ENCODE data around the gene GPR158.
"Not testable (repeated sequence)": the region's sequence is repeated elsewhere in the genome, so short reads cannot be mapped to it uniquely, and the experiment has no call there.

GPR158 gene

DNA sequence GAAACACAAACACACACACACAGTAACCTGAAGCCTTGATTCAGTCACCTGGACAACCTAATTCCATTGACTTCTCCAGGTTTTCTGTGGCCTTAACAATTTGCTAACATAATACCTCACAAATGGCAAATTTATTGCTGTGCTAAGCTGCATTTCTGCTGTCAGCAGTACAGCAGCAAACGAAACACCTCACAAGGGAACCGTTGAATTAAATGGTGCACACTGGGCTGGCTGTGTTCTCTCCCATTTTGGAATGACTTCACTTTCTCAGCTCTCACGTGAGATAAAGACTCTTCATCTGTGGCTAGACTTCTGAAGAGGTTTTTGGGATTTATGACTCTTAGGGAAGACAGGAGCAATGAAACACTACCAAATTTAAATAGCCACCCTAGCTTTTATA lies 152.5 kb downstream of the GPR158 start:
- Histone ChIP-seq H3K9me3 (ENCODE audit: control insufficient read depth, low read length) (no peaks in the 10 kb centered on the region), H3K4me3 (ENCODE audit: low read length) (no peak overlapping the region), H3K36me3 (ENCODE audit: control insufficient read depth, insufficient read depth, low read length) (no peaks in the 10 kb centered on the region), H3K27me3 (ENCODE audit: control insufficient read depth, insufficient read depth, low read length) (no peaks in the 10 kb centered on the region), H3K4me1 (ENCODE audit: control insufficient read depth, insufficient read depth, low read length) (no peaks in the 10 kb centered on the region), H3K9ac (ENCODE audit: low read length) (no peak overlapping the region)

- H3K4me1 ChIP-seq (ENCODE audit: control insufficient read depth, insufficient read depth, low read length): no peaks in the 10 kb centered on the region
- H3K9me3 ChIP-seq (ENCODE audit: control insufficient read depth, low read length): no peaks in the 10 kb centered on the region
- no peaks in the 10 kb centered on the region for H3K27me3 ChIP-seq (ENCODE audit: control insufficient read depth, insufficient read depth, low read length)
- H3K4me3 ChIP-seq (ENCODE audit: low read length): no peak overlapping the region
- no peaks in the 10 kb centered on the region for H3K36me3 ChIP-seq (ENCODE audit: control insufficient read depth, insufficient read depth, low read length)
- H3K9ac ChIP-seq (ENCODE audit: low read length): no peak overlapping the region
Measured at GRCh38 chr10:25328361-25328760, 153.6 kb downstream of the GPR158 start.

DNA sequence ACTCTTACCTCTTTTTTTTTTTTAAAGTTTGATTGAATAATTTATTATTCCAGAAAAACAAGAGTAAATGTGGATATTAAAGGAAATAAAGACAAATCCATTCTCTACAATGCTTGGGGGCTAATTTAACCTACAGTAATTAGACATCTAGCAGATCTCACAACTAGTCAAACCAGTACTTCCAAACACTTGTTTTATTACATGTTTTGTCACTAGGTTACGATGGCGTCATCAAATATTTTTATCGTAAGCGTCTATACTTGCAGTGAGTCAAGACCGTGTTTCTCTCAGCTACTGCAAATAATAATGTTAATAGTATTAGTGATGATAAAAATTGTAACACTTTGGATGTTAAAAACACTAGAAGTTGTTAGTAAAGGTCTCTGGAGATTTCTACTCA lies 154.8 kb downstream of the GPR158 start:
- H3K36me3 ChIP-seq (ENCODE audit: control insufficient read depth, insufficient read depth, low read length); H3K9ac ChIP-seq (ENCODE audit: low read length); H3K9me3 ChIP-seq (ENCODE audit: control insufficient read depth, low read length); H3K4me3 ChIP-seq (ENCODE audit: low read length); H3K4me1 ChIP-seq (ENCODE audit: control insufficient read depth, insufficient read depth, low read length); H3K27me3 ChIP-seq (ENCODE audit: control insufficient read depth, insufficient read depth, low read length): not testable (repeated sequence)

GRCh38 chr10:25334445-25334844 lies 159.6 kb downstream of the GPR158 start:
- Histone ChIP-seq H3K9me3 (ENCODE audit: control insufficient read depth, low read length) (no peaks in the 10 kb centered on the region), H3K27me3 (ENCODE audit: control insufficient read depth, insufficient read depth, low read length) (no peaks in the 10 kb centered on the region), H3K4me1 (ENCODE audit: control insufficient read depth, insufficient read depth, low read length) (no peaks in the 10 kb centered on the region), H3K36me3 (ENCODE audit: control insufficient read depth, insufficient read depth, low read length) (no peaks in the 10 kb centered on the region), H3K9ac (ENCODE audit: low read length) (no peak overlapping the region), H3K4me3 (ENCODE audit: low read length) (no peak overlapping the region)

GRCh38 chr10:25336330-25336729 lies 161.5 kb downstream of the GPR158 start:
- Histone ChIP-seq H3K9ac (ENCODE audit: low read length) (no peak overlapping the region), H3K4me1 (ENCODE audit: control insufficient read depth, insufficient read depth, low read length) (no peaks in the 10 kb centered on the region), H3K36me3 (ENCODE audit: control insufficient read depth, insufficient read depth, low read length) (no peaks in the 10 kb centered on the region), H3K4me3 (ENCODE audit: low read length) (no peak overlapping the region), H3K27me3 (ENCODE audit: control insufficient read depth, insufficient read depth, low read length) (no peaks in the 10 kb centered on the region), H3K9me3 (ENCODE audit: control insufficient read depth, low read length) (no peaks in the 10 kb centered on the region)

GRCh38 chr10:25338271-25338670 lies 163.5 kb downstream of the GPR158 start:
- H3K9ac ChIP-seq (ENCODE audit: low read length): no peak overlapping the region
- H3K36me3 ChIP-seq (ENCODE audit: control insufficient read depth, insufficient read depth, low read length): no peaks in the 10 kb centered on the region
- H3K9me3 ChIP-seq (ENCODE audit: control insufficient read depth, low read length): no peaks in the 10 kb centered on the region
- H3K4me3 ChIP-seq (ENCODE audit: low read length): no peak overlapping the region
- H3K4me1 ChIP-seq (ENCODE audit: control insufficient read depth, insufficient read depth, low read length): no peaks in the 10 kb centered on the region
- H3K27me3 ChIP-seq (ENCODE audit: control insufficient read depth, insufficient read depth, low read length): no peaks in the 10 kb centered on the region

- H3K4me1 ChIP-seq (ENCODE audit: control insufficient read depth, insufficient read depth, low read length): no peaks in the 10 kb centered on the region
- H3K9ac ChIP-seq (ENCODE audit: low read length): no peak overlapping the region
- H3K27me3 ChIP-seq (ENCODE audit: control insufficient read depth, insufficient read depth, low read length): no peaks in the 10 kb centered on the region
- H3K9me3 ChIP-seq (ENCODE audit: control insufficient read depth, low read length): no peaks in the 10 kb centered on the region
- H3K4me3 ChIP-seq (ENCODE audit: low read length): no peak overlapping the region
- no peaks in the 10 kb centered on the region for H3K36me3 ChIP-seq (ENCODE audit: control insufficient read depth, insufficient read depth, low read length)
Measured at GRCh38 chr10:25339966-25340365, 165.2 kb downstream of the GPR158 start.

DNA sequence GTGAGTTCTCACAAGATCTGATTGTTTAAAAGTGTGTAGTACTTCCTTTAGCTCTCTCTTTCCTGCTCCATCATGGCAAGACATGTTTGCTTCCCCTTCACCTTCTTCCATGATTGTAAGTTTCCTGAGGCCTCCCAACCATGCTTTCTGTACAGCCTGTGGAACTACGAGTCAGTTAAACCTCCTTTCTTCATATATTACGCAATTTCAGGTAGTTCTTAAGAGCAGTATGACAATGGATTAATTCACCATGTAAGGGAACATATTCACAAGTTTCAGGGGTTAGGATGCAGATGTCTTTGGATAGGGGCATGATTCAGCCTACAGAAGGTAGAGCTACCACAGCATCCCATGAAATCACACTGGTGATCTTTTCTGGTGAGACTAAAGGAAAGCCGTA lies 174.7 kb downstream of the GPR158 start:
- Histone ChIP-seq H3K9ac (ENCODE audit: low read length) (no peak overlapping the region), H3K36me3 (ENCODE audit: control insufficient read depth, insufficient read depth, low read length) (no peaks in the 10 kb centered on the region), H3K9me3 (ENCODE audit: control insufficient read depth, low read length) (no peaks in the 10 kb centered on the region), H3K4me3 (ENCODE audit: low read length) (no peak overlapping the region), H3K4me1 (ENCODE audit: control insufficient read depth, insufficient read depth, low read length) (no peaks in the 10 kb centered on the region), H3K27me3 (ENCODE audit: control insufficient read depth, insufficient read depth, low read length) (no peaks in the 10 kb centered on the region)

DNA sequence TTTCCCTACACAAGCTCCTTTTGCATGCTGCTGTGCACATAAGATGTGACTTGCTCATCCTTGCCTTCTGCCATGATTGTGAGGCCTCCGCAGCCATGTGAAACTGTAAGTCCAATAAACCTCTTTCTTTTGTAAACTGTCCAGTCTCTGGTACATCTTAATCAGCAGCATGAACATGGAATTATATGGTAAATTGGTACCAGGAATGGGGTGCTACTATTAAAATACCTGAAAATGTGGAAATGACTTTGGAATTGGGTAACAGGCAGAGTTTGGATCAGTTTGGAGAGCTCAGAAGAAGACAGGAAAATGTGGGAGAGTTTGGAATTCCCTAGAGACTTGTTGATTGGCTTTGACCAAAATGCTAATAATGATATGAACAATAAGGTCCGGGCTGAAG lies 181.8 kb downstream of the GPR158 start:
- Histone ChIP-seq H3K9me3 (ENCODE audit: control insufficient read depth, low read length) (no peaks in the 10 kb centered on the region), H3K4me1 (ENCODE audit: control insufficient read depth, insufficient read depth, low read length) (no peaks in the 10 kb centered on the region), H3K9ac (ENCODE audit: low read length) (no peak overlapping the region), H3K36me3 (ENCODE audit: control insufficient read depth, insufficient read depth, low read length) (no peaks in the 10 kb centered on the region), H3K4me3 (ENCODE audit: low read length) (no peak overlapping the region), H3K27me3 (ENCODE audit: control insufficient read depth, insufficient read depth, low read length) (no peaks in the 10 kb centered on the region)

GRCh38 chr10:25357269-25357668 lies 182.5 kb downstream of the GPR158 start:
- no peaks in the 10 kb centered on the region for H3K9me3 ChIP-seq (ENCODE audit: control insufficient read depth, low read length)
- no peak overlapping the region for H3K9ac ChIP-seq (ENCODE audit: low read length)
- no peaks in the 10 kb centered on the region for H3K36me3 ChIP-seq (ENCODE audit: control insufficient read depth, insufficient read depth, low read length)
- H3K27me3 ChIP-seq (ENCODE audit: control insufficient read depth, insufficient read depth, low read length): no peaks in the 10 kb centered on the region
- H3K4me3 ChIP-seq (ENCODE audit: low read length): no peak overlapping the region
- no peaks in the 10 kb centered on the region for H3K4me1 ChIP-seq (ENCODE audit: control insufficient read depth, insufficient read depth, low read length)

- no peak overlapping the region for H3K4me3 ChIP-seq (ENCODE audit: low read length)
- no peaks in the 10 kb centered on the region for H3K36me3 ChIP-seq (ENCODE audit: control insufficient read depth, insufficient read depth, low read length)
- H3K9me3 ChIP-seq (ENCODE audit: control insufficient read depth, low read length): no peaks in the 10 kb centered on the region
- H3K4me1 ChIP-seq (ENCODE audit: control insufficient read depth, insufficient read depth, low read length): no peaks in the 10 kb centered on the region
- no peak overlapping the region for H3K9ac ChIP-seq (ENCODE audit: low read length)
- no peaks in the 10 kb centered on the region for H3K27me3 ChIP-seq (ENCODE audit: control insufficient read depth, insufficient read depth, low read length)
Measured at GRCh38 chr10:25382029-25382810, 207.4 kb downstream of the GPR158 start.

GRCh38 chr10:25382901-25383300 lies 208.1 kb downstream of the GPR158 start:
- H3K9me3 ChIP-seq (ENCODE audit: control insufficient read depth, low read length); H3K9ac ChIP-seq (ENCODE audit: low read length); H3K4me1 ChIP-seq (ENCODE audit: control insufficient read depth, insufficient read depth, low read length); H3K36me3 ChIP-seq (ENCODE audit: control insufficient read depth, insufficient read depth, low read length); H3K4me3 ChIP-seq (ENCODE audit: low read length); H3K27me3 ChIP-seq (ENCODE audit: control insufficient read depth, insufficient read depth, low read length): not testable (repeated sequence)

- H3K36me3 ChIP-seq (ENCODE audit: control insufficient read depth, insufficient read depth, low read length): no peaks in the 10 kb centered on the region
- no peak overlapping the region for H3K9ac ChIP-seq (ENCODE audit: low read length)
- no peaks in the 10 kb centered on the region for H3K27me3 ChIP-seq (ENCODE audit: control insufficient read depth, insufficient read depth, low read length)
- H3K4me1 ChIP-seq (ENCODE audit: control insufficient read depth, insufficient read depth, low read length): no peaks in the 10 kb centered on the region
- no peak overlapping the region for H3K4me3 ChIP-seq (ENCODE audit: low read length)
- H3K9me3 ChIP-seq (ENCODE audit: control insufficient read depth, low read length): no peaks in the 10 kb centered on the region
Measured at GRCh38 chr10:25383686-25384085, 208.9 kb downstream of the GPR158 start.

Data from mucosa of stomach (tissue), 1 donor.